GM21447 (cell line): ENCODE results near the gene PPP6R1.

Experiments used
- ATAC-seq: cut with Tn5 transposase; IDR thresholded peaks from one replicate; pipeline ENCODE4 v1.9.1; 2021; ENCODE audit not compliant: unreplicated experiment

Gene PPP6R1

GRCh38 chr19:55258828-55259539, at the start of gene PPP6R1:
TSS of gene PPP6R1 (minus strand) at chr19:55259017. CDS start at chr19:55247103, 11,914 bp downstream.
- ATAC-seq, result peak; percentile 51

DNA sequence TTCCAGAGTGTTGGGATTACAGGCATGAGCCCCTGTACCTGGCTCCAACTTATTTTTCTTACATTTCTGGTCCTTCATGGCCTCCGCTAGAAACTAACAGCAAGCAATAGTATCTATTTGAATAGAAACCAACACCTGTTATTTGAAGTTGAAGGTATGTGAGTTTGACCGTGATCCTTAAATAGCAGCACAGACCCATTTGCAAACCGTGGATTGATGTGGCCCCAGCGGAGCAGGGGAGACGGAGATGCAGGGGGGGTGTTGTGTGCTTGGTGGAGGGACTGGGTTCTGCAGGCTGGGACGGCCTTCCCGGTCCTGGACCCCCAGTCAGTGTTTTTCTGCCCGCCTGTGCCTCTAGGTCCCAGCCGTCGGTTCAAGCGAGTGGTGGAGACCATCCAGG, 49.5 kb upstream of the PPP6R1 start:
- ATAC-seq, result no peak

DNA sequence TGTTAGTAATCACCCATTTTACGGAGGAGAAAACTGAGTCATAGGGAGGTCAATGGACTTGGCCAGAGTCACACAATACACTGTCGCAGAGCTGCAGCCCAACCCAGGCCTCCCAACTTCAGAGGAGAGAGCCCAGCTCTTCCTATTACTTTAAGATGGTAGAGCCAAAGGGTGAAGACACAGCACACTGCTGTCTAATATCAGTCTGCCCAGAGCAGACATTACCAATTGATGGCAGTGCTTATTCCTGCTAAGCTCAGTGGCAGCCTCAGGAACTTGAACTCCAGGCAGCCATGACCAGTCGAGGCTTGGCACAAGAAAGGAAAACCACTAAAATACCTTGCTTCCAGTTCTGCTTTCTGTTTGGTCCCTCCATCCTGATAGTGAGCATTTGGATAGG, 47.9 kb upstream of the PPP6R1 start:
- ATAC-seq, result no peak

DNA sequence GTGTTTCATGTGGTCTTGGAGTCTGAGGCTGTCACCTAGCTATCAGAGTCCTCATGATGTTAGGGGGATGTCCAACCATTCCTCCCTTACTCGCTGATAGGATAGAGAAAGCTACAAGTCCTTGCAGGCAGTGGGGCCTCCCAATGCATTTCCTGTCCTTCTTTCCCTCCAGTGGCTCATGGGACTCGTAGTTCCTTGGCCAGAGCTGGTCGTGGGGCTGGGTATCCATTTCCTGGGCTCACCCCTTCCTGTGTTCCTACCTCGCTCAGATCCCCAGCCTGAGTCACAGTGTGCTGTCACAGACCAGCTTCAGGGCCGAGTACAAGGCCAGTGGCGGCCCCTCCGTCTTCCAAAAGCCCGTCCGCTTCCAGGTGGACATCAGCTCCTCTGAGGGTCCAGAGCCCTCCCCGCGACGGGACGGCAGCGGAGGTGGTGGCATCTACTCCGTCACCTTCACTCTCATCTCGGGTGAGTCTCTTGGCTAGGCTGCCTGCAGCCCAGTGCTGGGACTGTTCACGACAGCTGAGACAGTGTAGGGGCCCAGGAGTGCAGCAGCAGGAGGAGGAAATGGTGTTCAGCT, 47.3 kb upstream of the PPP6R1 start:
- no peak for ATAC-seq

- no peak for ATAC-seq
These were observed 46.7 kb upstream of the PPP6R1 start for GRCh38 chr19:55305491-55305890.

DNA sequence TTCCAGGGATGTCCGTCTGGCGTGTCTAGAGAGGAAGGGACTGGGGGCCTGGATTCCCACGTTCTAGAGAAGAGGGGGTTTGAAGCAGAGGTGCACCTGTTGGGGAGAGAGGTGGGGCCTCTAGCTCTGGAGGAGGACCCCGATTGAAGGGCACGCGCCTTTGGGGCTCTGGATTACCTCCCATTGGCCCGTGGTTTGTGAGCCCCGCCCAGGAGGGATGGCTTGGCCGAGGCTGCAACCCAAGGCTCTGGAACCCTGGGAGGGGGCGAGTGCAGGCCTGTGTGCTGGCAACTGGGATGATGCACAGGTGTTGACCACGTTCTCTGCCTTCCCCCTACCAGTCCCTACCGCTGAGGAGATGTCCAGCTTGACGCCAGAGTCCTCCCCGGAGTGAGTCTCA, 46.2 kb upstream of the PPP6R1 start:
- ATAC-seq, result no peak

DNA sequence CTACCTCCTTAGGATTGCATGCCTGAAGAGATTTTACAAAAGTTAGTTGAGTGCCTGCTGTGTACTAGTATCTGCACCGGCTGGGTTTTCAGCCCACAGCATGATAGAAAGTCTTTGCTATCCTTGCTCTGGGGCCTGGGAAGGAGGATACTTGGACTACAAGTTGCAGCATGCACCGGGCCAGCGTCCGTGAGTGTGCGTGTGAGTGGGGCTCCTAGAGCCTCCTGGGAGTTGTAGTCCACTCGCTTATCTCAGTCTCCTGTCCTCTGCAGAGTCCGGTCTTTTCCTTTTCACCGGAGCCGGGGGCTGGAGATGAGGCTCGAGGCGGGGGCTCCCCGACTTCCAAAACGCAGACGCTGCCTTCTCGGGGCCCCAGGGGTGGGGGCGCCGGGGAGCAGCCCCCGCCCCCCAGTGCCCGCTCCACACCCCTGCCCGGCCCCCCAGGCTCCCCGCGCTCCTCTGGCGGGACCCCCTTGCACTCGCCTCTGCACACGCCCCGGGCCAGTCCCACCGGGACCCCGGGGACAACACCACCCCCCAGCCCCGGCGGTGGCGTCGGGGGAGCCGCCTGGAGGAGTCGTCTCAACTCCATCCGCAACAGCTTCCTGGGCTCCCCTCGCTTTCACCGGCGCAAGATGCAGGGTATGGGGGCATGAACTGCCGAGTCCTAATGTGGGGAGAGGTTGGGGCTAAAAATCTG, 45.6 kb upstream of the PPP6R1 start:
- no peak for ATAC-seq

DNA sequence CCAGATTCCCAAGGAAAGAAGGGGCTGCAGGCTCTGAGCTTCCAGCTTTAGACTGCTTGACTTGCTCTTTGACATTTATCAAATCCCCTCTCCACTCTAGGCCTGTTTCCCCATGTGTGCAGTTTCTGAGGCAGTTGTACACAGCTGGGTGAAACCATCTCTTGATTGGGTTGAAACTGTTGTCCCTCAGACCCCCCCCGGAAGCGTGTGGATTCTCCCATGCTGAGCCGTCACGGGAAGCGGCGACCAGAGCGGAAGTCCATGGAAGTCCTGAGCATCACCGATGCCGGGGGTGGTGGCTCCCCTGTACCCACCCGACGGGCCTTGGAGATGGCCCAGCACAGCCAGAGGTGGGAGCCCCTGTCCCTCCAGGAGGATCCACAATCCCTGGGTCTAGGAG, 44.7 kb upstream of the PPP6R1 start:
- ATAC-seq, result no peak

DNA sequence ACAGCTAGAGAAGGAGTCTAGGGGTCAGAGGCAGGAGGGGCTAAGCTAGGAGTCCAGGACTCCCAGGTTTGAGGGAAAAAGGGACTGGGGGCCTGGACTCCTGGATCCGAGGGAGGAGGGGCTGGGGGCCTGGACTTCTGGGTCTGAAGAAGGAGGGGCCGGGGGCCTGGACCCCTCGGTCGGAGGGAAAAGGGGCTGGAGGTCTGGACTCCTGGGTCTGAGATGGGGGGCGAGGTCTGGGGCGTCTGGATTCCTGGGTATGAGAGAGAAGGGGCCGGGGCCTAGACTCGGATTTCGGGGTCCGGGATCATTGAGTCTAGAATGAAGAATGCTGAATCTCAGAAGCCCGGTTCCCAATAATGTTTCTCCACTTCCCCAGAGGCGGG, 43.5 kb upstream of the PPP6R1 start:
- ATAC-seq, result no peak

DNA sequence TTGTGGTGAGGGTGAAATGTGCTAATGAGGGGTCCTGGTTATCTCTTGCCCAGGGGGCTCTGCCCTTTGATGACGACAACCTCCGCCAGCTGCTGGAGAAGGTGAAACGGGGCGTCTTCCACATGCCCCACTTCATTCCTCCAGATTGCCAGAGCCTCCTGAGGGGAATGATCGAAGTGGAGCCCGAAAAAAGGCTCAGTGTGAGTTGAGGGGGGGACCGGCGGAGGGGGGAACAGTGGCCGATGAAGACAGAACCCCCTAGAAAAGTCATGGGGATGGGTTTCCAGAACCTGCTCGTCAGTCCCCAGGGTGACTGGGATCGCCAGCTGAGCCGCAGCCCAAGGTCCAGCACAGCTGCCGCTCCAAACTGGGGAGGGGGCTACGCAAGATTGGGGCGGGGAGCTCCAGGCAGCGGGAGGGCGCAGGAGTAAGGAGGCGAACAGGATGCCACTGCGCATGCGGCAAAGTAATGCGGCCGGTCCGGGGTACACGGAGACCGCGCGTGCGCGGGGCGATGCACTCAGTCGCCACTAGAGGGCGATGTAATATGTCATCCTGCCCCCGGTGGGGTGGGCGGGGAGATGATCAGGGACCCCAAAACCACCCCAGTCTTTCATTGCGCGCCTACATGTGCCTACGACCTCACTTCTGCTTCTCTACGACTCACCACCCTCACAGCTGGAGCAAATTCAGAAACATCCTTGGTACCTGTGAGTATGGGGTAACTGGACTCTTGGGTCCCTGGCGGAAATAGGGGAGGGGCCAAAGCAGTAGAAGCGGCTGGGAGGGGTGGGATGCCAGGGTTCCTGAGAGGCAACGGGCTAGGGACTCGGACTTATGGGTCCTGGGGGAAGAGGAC, 42.9 kb upstream of the PPP6R1 start:
- peak; percentile 70 for ATAC-seq

GRCh38 chr19:55300886-55301458, 42.2 kb upstream of the PPP6R1 start:
- ATAC-seq, result no peak

GRCh38 chr19:55299991-55300390, 41.2 kb upstream of the PPP6R1 start:
- ATAC-seq, result no peak

DNA sequence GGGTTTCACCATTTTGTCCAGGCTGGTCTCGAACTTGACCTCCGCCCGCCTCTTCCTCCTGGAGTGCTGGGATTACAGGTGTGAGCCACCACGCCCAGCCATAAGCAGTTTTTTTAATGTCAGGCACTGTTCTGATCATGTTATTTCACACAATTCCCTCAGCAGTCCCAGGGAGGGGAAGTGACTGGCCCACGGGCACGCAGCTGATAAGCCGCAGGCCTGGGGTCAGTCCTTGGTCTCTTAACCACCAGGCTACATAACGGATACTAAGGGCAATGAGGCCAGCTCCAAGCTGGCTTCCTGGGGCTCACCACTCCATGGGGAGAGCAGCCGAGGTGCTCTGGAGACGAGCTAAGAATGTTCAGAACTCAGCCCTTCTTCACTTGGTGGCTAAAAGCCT, 38.5 kb upstream of the PPP6R1 start:
- no peak for ATAC-seq

- no peak for ATAC-seq
These were observed 30.4 kb upstream of the PPP6R1 start for GRCh38 chr19:55289117-55289796.

DNA sequence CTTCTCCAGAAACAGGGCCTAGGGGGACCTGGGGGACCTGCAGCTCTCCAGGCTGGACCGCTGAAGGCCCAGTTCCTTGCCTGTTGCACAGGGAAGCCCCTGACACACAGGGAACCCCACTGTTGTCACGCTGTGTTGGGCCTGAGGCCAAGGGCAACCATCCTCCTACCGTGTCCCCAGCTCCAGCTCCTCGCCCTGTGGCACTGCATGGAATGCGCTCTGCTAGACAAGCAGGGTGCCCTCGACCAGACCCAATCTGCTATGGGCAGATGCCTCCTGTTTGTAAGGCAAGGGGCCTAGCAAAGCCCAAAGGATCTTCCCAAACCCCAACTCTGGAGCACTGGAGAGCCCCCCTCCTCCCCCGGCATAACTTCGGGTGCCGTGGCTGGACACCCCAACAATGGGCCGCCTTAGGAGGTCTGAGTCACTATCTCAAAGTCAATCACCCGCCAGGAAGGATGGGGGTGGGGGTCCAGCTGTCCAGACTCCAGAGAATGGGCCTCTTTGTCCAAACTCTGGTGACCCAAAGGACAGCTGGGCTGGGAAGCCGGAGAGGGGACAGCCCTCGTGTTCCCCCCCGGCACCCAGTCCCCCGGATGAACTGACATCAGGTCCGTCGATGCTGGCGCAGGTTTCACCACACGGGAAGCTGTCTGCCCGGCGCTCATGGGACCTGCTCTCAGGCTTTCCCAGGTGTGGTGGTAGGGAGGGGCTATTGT, 28.7 kb upstream of the PPP6R1 start:
- ATAC-seq, result no peak

DNA sequence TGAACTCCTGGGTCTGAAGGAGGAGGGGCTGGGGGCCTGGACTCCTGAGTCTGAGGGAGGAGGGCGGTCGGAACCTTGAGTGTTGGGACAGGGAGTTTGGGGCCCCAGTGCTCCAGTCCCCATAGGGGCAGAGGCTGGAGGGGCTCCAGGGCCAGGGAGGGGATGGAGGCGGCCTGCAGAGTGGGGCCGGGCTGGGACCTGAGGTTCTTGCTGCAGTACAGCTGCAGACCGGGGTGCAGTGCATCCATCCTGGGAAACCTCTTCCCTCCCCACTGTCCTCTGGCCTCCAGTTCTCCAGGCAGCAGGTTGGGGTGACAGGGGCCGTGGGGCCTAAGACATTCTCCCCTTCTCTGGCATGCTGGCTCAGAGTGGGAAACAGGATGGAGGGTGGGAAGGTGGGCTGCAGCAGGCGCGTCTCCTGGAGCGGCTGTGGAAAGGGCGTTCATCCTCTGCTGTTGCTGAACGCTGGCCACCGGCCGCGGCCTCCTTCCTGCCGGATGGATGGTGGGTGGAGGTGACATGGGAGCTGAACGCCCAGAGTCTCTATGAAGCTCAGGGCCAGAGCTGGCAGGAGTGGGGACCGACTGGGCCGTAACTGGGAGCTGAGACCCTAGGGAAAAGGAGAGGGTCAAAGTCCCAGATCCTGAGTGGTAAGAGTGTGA, 26.5 kb upstream of the PPP6R1 start:
- ATAC-seq, result no peak

- ATAC-seq, result no peak
These were observed 25.7 kb upstream of the PPP6R1 start for GRCh38 chr19:55284405-55285058.

GRCh38 chr19:55283548-55284377, 24.9 kb upstream of the PPP6R1 start, which contains the start of gene BRSK1:
TSS of gene BRSK1 (plus strand) at chr19:55283997. CDS start at chr19:55284443, 446 bp downstream.
- no peak for ATAC-seq
